PC-9 (cell line): ENCODE results near the gene CNOT10.
"Not testable (repeated sequence)": the region's sequence is repeated elsewhere in the genome, so short reads cannot be mapped to it uniquely, and the experiment has no call there.

ENCODE experiments used
- CTCF ChIP-seq: fragments of 200-600 bp; sonication (generic); conservative IDR thresholded peaks from 2 replicates; pipeline ENCODE4 v1.6.1; 2017; ENCODE audit warnings: mixed run types, antibody characterized with exemption, mild to moderate bottlenecking, moderate library complexity
- EZH2 ChIP-seq: fragments of 200-600 bp; sonication (generic); IDR thresholded peaks from 2 replicates; pipeline ENCODE4 v1.8.0; 2017; ENCODE audit warnings: antibody characterized with exemption, low read depth

- TF ChIP-seq CTCF, EZH2: not testable (repeated sequence)
Observed at GRCh38 chr3:32652337-32653100, 32.5 kb upstream of the CNOT10 start.
